ENCODE measurements around the gene BEX2. TPM values are rescaled to one million over a fixed set of nuclear protein-coding genes. Genes with fewer than 3 reads are reported as not detected.
"Not testable (repeated sequence)": the region's sequence is repeated elsewhere in the genome, so short reads cannot be mapped to it uniquely, and the experiment has no call there.

BEX2 gene
- total RNA-seq, 1 donor from 2014 or later: 150 TPM

- peak; percentile 24 for DNase-seq
- Mint-ChIP-seq H3K27me3 (ENCODE audit: unreplicated experiment) (peaks cover 2% of the 10 kb centered on the region), H3K4me1 (ENCODE audit: low read depth, unreplicated experiment) (peaks cover 16% of the 10 kb centered on the region), H3K9me3 (ENCODE audit: unreplicated experiment) (peaks cover 4% of the 10 kb centered on the region), H3K36me3 (ENCODE audit: unreplicated experiment) (no peaks in the 10 kb centered on the region), H3K27ac (ENCODE audit: unreplicated experiment) (peak overlapping the region; percentile 98), H3K4me3 (ENCODE audit: unreplicated experiment) (peak overlapping the region; percentile 94)
- TF ChIP-seq CTCF (IDR thresholded peaks at IDR 0.05; ENCODE audit: partially characterized antibody, unreplicated experiment): no peak
These were observed 20.0 kb upstream of the BEX2 start for GRCh38 chrX:103330681-103331288.

GRCh38 chrX:103329991-103330390 lies 19.2 kb upstream of the BEX2 start, which contains the start of gene TCEAL7:
TCEAL7 (plus strand) TSS chrX:103330239; CDS start chrX:103331404, 1,165 bp downstream.
- TF ChIP-seq CTCF (IDR thresholded peaks at IDR 0.05; ENCODE audit: partially characterized antibody, unreplicated experiment): no peak
- Mint-ChIP-seq H3K27me3 (ENCODE audit: unreplicated experiment) (peaks cover 2% of the 10 kb centered on the region), H3K9me3 (ENCODE audit: unreplicated experiment) (peaks cover 4% of the 10 kb centered on the region), H3K4me1 (ENCODE audit: low read depth, unreplicated experiment) (peaks cover 12% of the 10 kb centered on the region), H3K4me3 (ENCODE audit: unreplicated experiment) (peak within 1 kb of the TSS; percentile 94), H3K27ac (ENCODE audit: unreplicated experiment) (peak within 1 kb of the TSS; percentile 98), H3K36me3 (ENCODE audit: unreplicated experiment) (no peaks in the 10 kb centered on the region)
- peak; percentile 44 for DNase-seq

- no peak for TF ChIP-seq CTCF (IDR thresholded peaks at IDR 0.05; ENCODE audit: partially characterized antibody, unreplicated experiment)
- Mint-ChIP-seq H3K9me3 (ENCODE audit: unreplicated experiment) (peaks cover 2% of the 10 kb centered on the region), H3K36me3 (ENCODE audit: unreplicated experiment) (no peaks in the 10 kb centered on the region), H3K4me3 (ENCODE audit: unreplicated experiment) (peak overlapping the region; percentile 90), H3K27ac (ENCODE audit: unreplicated experiment) (no peak overlapping the region), H3K4me1 (ENCODE audit: low read depth, unreplicated experiment) (peaks cover 3% of the 10 kb centered on the region), H3K27me3 (ENCODE audit: unreplicated experiment) (no peaks in the 10 kb centered on the region)
- no peak for DNase-seq
These were observed 600 bp upstream of the BEX2 start for GRCh38 chrX:103311399-103311780.

- Mint-ChIP-seq H3K4me3 (ENCODE audit: unreplicated experiment) (peak overlapping the region; percentile 91), H3K36me3 (ENCODE audit: unreplicated experiment) (no peaks in the 10 kb centered on the region), H3K27ac (ENCODE audit: unreplicated experiment) (peak overlapping the region; percentile 81), H3K27me3 (ENCODE audit: unreplicated experiment) (no peaks in the 10 kb centered on the region), H3K9me3 (ENCODE audit: unreplicated experiment) (peaks cover 2% of the 10 kb centered on the region), H3K4me1 (ENCODE audit: low read depth, unreplicated experiment) (peaks cover 3% of the 10 kb centered on the region)
- no peak for TF ChIP-seq CTCF (IDR thresholded peaks at IDR 0.05; ENCODE audit: partially characterized antibody, unreplicated experiment)
- DNase-seq: peak; percentile 17
These were observed 783 bp downstream of the BEX2 start for GRCh38 chrX:103309860-103310554.

- not testable (repeated sequence) for H3K4me3 Mint-ChIP-seq (ENCODE audit: unreplicated experiment); H3K36me3 Mint-ChIP-seq (ENCODE audit: unreplicated experiment); H3K9me3 Mint-ChIP-seq (ENCODE audit: unreplicated experiment); H3K27ac Mint-ChIP-seq (ENCODE audit: unreplicated experiment); DNase-seq; H3K4me1 Mint-ChIP-seq (ENCODE audit: low read depth, unreplicated experiment); H3K27me3 Mint-ChIP-seq (ENCODE audit: unreplicated experiment)
These were observed 5.1 kb downstream of the BEX2 start for GRCh38 chrX:103305666-103306065.
